ENCODE results near the gene TIMP2.
A peak's percentile ranks its signal among the peaks of the same experiment; 100 is the strongest.
"Not testable (repeated sequence)": the region's sequence is repeated elsewhere in the genome, so short reads cannot be mapped to it uniquely, and the experiment has no call there.

TIMP2 gene

GRCh38 chr17:78885956-78886355 lies 39.2 kb downstream of the TIMP2 start:
- no peak for DNase-seq

- DNase-seq, result no peak
Measured at GRCh38 chr17:78884876-78885667, 40.1 kb downstream of the TIMP2 start.

- DNase-seq, result no peak
Measured at GRCh38 chr17:78884148-78884825, 40.9 kb downstream of the TIMP2 start.

- no peak for DNase-seq
Measured at GRCh38 chr17:78883533-78884131, 41.6 kb downstream of the TIMP2 start.

GRCh38 chr17:78883089-78883532 lies 42.1 kb downstream of the TIMP2 start:
- DNase-seq, result peak; percentile 21

- no peak for DNase-seq
Measured at GRCh38 chr17:78882540-78883088, 42.6 kb downstream of the TIMP2 start.

- no peak for DNase-seq
Measured at GRCh38 chr17:78879635-78880186, 45.5 kb downstream of the TIMP2 start.

- no peak for DNase-seq
Measured at GRCh38 chr17:78878871-78879527, 46.2 kb downstream of the TIMP2 start.

GRCh38 chr17:78878261-78878660 lies 46.9 kb downstream of the TIMP2 start:
- DNase-seq, result no peak

- not testable (repeated sequence) for DNase-seq
Measured at GRCh38 chr17:78876954-78877517, 48.2 kb downstream of the TIMP2 start.

- no peak for DNase-seq
Measured at GRCh38 chr17:78876094-78876597, 49.0 kb downstream of the TIMP2 start.

GRCh38 chr17:78875363-78876093 lies 49.7 kb downstream of the TIMP2 start:
- no peak for DNase-seq

- DNase-seq, result no peak
Measured at GRCh38 chr17:78873519-78874340, 51.5 kb downstream of the TIMP2 start.

- no peak for DNase-seq
Measured at GRCh38 chr17:78872486-78872885, 52.7 kb downstream of the TIMP2 start.

GRCh38 chr17:78870621-78871020 lies 54.6 kb downstream of the TIMP2 start:
- no peak for DNase-seq

- DNase-seq, result no peak
Measured at GRCh38 chr17:78868391-78868790, 56.8 kb downstream of the TIMP2 start.

- DNase-seq, result not testable (repeated sequence)
Measured at GRCh38 chr17:78867046-78867445, 58.1 kb downstream of the TIMP2 start.

GRCh38 chr17:78865682-78866390 lies 59.4 kb downstream of the TIMP2 start:
- DNase-seq, result peak; percentile 69

GRCh38 chr17:78864117-78864516 lies 61.1 kb downstream of the TIMP2 start:
- DNase-seq, result no peak

Data from CD4-positive, alpha-beta T cell treated with Interleukin-4 for 4 hours (primary cell).